Measurements from ENCODE around the gene LARP7.

LARP7 gene

GRCh38 chr4:112649055-112649408, 12.1 kb downstream of the LARP7 start (continued):
- no peak for TF ChIP-seq PRDM2 (tag by site-specific recombination; IDR thresholded peaks at IDR 0.05; ENCODE audit: borderline replicate concordance)

- POLR2A ChIA-PET: no interaction called here
Observed at GRCh38 chr4:112650332-112650731, 13.4 kb downstream of the LARP7 start.

More at GRCh38 chr4:112650332-112650731, 13.4 kb downstream of the LARP7 start:
- no peak overlapping the region for H3K27ac ChIP-seq (ENCODE audit: extremely low read depth, low read depth, low read length)
- H3K9me3 ChIP-seq (ENCODE audit: control insufficient read depth, insufficient read depth, low read depth, low read length): no peaks in the 10 kb centered on the region
- TF ChIP-seq ZNF777 (tag by site-specific recombination; IDR thresholded peaks at IDR 0.05; ENCODE audit: borderline replicate concordance) (no peak), REST (tag by site-specific recombination; IDR thresholded peaks at IDR 0.05) (no peak), ZNF398 (tag by site-specific recombination; IDR thresholded peaks at IDR 0.05) (no peak), GFI1B (tag by site-specific recombination; IDR thresholded peaks at IDR 0.05) (no peak), ZNF292 (tag by site-specific recombination; IDR thresholded peaks at IDR 0.05; ENCODE audit: borderline replicate concordance, low read depth) (no peak), ZNF629 (tag by site-specific recombination; IDR thresholded peaks at IDR 0.05) (no peak), OSR2 (tag by site-specific recombination; IDR thresholded peaks at IDR 0.05) (no peak), ZBTB26 (tag by site-specific recombination; optimal IDR thresholded peaks at IDR 0.05) (no peak), SCRT1 (tag by site-specific recombination; IDR thresholded peaks at IDR 0.05; ENCODE audit: borderline replicate concordance) (no peak), ZNF324 (tag by site-specific recombination; IDR thresholded peaks at IDR 0.05) (no peak), REPIN1 (tag by site-specific recombination; IDR thresholded peaks at IDR 0.05; ENCODE audit: low read depth) (no peak), ZNF239 (tag by site-specific recombination; IDR thresholded peaks at IDR 0.05) (no peak)
- no peak overlapping the region for H3K4me3 ChIP-seq (ENCODE audit: low read depth, low read length)
- peaks cover 30 to 80% of the 10 kb centered on the region in 2 experiments for H3K36me3 ChIP-seq (ENCODE audit: control insufficient read depth in 2 of 2, insufficient read depth in 1 of 2, low read length in 2 of 2)
- no peaks in the 10 kb centered on the region for H3K4me1 ChIP-seq (ENCODE audit: control insufficient read depth, insufficient read depth, low read length)
- CTCF ChIA-PET: no interaction called here

All from HEK293 (cell line).